NCI-H2081 (cell line): ENCODE results near the gene CHRNB2.

Experiments
- DNase-seq, 2 experiments: peaks; one replicate each; lab custom pipeline; 2025; lab: John Stamatoyannopoulos, UW

CHRNB2 gene

DNA sequence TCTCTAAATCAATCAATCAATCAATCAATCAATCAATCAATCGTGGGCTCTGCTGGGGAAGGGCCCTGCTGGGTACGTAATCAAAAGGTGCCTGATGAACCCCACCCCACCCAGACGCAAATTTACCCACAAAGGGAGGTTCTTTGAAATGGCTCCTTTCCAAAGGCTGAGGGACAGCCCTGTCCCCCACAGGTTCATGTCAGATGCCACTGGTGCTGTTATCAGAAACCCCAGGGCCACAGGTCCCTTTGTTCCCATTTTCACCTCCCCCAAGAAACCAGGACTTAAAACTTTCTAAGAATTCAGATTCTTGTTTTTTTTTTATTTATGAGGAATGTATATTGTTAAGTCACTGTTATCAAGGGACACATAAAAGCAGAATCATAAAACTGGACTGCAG lies 14.2 kb downstream of the CHRNB2 start:
- DNase-seq, result no peak

DNA sequence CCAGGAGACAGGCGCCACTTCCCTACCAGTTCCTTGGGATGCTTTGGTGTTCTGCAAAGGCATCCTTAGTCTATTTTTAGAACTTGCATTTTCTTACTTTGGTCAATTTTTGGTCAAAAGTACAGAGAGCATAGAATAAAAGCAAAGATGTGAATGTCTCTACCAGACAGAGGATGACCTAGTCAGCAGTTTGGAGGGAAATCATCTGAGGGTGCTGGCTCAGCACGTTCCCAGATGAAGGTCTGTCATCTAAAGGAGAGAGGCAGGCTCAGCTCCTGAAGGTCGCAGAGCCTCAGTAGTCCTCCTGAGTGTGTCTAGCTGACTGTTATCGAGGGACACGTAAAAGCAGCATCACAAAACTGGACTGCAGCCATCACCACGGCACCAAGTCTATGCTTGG lies 15.3 kb downstream of the CHRNB2 start:
- no peak for DNase-seq

DNA sequence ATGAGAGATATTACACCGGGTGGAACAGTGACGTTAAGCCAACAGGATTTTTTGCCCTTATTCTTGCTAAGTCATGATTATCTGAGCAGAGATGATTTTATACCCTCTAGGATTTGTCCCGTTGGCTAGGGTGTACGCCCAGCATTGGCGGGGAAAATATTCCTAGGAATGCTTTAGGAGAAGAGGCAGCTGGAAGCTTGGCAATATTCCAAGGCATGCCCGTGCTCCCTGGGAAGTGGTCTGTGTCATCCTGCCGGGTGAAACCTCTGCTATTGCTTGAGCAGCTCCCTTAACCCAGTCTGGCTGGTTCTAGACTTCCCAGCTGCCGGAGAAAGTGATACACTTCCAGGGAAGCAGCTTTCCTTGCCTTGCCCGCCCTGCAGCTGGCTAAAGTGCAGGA lies 16.2 kb downstream of the CHRNB2 start:
- peak in 1 of 2 experiments; percentile 20 for DNase-seq

DNA sequence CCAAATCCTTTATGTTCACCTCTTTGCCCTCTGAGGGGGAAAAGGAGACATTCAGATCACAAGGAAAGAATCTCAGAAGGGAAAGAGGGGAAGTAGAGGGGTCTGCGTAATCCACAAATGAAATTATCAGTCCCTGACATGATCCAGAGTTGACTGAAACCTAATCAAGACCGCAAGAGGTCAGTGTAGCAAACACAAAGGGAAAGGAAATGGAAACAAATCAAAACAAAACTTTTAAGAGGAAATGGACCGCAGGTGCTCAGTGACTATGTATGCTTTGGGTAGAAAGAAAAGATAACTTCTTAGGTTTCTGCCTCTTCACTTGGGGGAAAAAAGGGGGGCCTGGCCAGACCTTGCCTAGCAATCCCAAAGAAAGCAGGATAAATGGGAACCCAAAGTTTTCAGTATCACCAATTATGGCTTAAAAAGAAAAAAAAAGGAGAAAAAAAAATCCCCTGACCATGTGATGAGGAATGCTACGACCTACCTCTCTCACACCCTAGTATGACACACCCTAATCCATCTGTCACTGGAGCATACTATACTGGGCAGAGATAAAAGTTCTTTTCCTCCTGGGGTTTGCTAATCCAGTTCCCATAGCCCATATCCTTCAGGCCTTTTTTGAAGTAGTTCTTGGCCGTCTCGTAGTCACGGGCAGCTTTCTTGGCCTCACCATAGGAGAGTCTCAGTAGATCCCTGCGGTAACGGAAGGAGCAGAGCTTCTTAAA lies 16.9 kb downstream of the CHRNB2 start:
- no peak for DNase-seq

DNA sequence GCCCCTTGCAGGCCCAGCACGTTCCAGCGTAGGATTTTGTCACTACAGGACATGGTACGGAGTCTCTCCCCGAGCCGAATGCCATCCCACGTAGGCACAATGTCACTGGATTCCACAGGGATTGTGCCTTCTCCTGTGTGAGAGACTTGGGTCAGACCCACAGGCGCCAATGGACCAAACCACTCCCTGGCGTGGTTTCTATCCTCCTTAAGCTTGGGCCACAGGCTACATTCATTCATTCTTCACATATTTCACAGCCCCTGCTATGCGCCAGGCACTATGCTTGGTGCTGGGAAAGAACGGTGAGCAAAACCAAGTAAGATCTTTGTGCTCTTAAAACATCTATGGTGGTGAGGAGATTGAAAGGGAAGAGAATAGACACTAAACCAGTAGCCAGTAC lies 18.7 kb downstream of the CHRNB2 start:
- DNase-seq, result no peak

DNA sequence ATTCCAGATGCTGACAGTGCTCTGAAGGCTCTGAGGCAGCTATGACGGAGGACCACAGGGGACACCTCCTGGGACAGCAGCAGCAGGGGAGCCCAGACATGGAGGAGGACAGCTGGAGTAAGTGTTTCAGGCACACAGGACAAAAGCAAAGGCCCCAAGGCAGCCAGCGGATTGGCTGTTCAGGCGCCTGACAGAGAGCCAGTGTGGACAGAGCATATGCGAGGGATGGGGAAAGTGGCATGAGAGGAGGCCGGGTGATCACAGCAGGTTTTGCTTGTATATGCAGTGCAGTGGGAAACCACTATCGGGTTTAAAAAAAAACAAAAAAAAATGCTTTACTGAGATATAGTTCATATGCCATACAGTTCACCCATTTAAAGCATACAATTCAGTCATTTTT lies 19.1 kb downstream of the CHRNB2 start:
- DNase-seq, result no peak

DNA sequence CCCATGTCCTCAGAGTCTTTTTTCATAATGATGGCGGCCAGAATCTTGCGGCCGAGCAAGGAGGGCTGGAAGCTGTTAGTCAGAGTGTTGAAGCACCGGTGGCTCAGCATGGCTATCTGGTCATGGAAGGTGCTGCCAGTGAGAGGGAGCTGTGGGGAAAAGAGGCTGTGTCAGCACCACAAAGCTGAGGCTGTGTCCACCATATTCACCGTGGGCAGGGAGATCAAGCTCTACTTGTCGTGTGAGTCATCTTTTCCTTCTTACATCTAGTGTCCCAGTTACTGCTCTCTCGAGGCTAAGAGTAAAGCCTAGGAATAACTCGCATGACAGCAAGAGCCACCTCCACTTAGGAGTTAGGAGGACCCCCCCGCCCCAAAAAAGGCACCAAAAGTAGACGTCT lies 22.2 kb downstream of the CHRNB2 start:
- DNase-seq, result no peak

DNA sequence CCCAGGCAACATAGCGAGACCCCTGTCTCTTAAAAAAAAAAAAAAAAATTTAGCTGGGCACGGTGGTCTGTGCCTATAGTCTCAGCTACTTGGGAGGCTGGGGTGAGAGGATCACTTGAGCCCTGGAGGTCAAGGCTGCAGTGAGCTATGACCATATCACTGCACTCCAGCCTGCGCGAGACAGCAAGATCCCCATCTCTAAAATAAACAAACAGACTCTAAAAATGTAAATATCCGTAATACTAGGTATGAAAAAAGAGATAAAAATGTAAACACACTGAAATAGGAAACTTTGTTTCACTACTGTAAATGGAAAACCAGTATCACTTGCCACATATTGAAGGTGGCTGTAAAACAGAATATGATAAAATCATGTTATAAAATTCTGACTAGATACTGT lies 23.2 kb downstream of the CHRNB2 start:
- DNase-seq, result no peak

DNA sequence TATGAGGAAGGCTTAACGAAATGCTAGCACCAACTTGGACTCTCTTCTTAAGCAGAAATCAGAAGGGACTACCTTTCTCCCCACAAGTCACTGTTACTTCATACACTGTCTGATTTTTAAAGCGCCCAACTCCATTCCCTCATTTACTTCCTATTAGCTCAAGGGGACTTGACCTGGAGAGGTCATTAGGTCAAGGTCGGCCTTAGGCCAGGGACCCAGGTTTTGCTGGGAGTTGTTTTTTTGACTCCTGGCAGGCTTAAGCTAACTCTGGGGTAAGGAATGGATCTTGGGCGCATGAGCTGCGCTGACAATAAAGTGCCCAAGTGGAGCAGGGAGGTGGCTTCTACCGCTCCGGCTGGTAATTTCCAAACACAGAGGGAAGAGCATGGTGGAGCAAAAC lies 23.6 kb downstream of the CHRNB2 start:
- no peak for DNase-seq

DNA sequence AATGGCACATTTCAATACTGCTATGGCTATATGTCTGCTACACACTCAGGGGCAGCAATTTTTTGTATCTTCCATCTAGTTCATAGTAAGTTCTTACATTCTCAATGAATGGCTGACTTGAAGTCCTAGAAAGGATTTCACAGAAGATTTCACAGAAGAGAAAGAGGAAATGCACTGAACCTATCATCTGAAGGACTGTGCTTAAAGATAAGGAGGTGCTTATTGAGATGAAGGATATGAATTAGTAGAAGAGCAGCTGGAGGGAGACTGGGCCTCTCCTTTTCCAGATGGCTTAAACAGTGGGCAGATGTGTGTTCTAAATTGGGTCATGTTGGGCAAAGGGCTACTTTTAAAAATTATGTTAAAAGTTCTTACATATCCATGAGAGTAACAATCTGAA lies 25.8 kb downstream of the CHRNB2 start:
- no peak for DNase-seq

DNA sequence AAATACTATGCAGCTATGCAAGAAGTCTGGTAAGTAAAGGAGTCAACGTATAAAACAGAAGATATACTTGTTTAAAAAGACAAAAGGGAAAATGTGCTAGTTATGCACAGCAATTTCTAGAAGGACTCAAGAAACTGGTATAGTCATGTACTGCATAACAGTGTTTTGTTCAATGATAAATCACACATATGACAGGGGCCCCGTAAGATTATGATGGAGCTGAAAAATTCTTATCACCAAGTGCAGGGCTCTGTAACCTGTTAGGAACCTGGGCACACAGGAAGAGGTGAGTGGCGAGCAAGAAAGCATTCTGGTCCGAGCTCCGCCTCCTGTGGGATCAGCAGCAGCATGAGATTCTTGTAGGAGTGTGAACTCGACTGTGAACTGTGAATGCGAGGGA lies 27.2 kb downstream of the CHRNB2 start:
- DNase-seq, result no peak

DNA sequence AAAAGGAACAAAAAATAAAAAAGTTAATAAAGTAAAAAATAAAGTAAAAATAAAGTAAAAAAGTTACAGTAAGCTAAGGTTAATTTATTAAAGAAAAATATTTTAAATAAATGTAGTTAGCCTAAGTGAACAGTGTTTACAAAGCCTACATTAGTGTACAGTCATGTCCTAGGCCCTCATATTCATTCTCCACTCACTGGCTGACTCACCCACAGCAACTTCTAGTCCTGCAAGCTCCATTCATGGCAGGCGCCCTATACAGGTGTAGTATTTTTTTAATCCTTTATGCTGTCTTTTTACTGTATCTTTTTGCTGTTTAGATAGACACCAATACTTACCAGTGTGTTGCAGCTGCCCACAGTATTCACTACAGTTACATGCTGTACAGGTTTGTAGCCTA lies 28.0 kb downstream of the CHRNB2 start:
- no peak for DNase-seq

DNA sequence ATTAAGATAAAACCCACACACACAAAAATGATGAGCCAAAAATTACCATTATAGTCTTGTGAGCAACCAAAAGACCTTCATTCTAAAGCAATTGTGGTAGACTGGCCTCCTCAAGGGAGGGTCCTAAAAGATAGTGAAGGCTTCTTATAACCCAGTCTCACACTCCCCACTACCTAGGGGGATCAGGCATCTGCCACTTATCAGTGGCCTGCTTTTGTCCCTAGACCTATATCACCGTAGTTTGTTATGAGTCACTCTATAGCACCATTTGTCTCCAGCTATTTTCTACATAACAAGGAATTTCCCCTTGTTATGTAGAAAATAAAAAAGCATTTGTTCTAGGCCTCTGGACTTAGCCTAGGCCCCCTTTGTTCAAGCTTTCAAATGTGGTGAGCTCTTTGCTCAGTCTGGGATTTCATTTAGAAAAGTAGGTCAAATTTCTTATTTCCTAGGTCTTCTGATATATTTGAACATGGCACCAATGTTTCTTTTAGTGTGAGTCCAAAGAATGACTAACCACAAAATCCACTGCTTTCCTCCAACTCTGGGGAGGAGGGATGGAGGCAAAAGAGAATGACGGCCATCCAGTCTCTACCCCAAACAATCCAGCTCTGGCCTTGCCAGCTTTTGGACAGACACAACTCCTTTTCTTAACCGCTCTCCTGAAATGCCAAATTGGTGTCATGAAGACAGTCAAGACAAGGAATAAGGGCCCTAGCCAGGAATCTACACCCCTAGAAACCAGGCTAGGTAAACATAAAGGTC lies 31.5 kb downstream of the CHRNB2 start:
- no peak for DNase-seq

DNA sequence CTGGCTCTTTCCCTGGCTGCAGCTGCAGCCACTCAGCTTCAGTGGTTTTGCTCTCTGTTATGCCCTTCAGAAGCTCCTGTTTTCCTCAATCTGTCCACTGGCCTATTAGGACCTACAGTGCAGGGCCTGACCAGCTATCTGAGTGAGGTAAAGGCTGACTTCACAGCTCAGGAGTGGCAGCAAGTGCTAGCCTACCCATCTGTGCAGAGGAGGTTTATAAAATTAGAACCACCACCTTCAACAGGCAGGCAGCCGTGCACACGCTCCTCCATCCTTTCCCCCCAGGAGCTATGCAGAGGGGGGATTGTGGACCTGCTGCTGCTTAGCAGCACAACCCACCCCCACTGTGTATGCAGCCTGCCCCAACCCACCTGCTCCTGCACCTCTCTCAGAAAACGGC lies 32.1 kb downstream of the CHRNB2 start:
- DNase-seq, result no peak

DNA sequence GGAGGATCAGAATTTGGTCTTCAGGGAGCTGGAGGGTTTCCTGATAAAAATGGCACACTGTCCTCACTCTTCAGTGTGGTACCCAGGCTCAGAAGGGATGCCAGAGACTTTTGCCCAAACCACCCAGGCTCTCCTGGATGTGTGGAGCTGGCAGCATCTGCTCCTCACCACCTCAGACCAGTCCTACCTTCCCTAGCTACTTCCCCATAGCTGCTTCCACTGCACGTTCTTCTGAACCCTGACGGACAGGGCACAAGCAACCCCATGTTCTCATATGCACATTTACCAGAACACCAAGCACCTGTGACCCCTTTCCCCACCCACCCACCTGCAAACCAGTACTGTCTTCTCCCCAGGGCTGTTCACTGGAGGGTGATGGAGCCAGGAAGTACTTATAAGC lies 35.7 kb downstream of the CHRNB2 start:
- DNase-seq, result no peak

DNA sequence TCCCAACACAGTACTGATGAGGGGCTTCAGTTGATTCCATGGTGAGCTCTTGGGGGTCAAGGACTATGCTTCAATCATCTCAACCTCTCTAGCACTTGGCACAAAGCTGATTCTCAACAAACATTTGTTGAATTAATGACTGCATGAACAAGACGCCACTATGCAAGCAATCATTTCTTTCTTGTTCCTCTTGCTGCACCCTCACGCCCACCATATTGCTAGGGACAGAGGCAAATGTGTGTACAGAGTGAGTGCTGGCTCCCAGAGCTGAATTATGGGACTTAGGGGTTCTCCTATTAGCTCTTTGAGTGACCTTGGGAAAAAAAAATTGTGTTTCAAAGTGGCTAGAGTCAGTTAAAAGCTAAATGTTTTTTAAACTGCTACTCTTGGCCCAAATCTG lies 38.0 kb downstream of the CHRNB2 start:
- DNase-seq, result no peak

DNA sequence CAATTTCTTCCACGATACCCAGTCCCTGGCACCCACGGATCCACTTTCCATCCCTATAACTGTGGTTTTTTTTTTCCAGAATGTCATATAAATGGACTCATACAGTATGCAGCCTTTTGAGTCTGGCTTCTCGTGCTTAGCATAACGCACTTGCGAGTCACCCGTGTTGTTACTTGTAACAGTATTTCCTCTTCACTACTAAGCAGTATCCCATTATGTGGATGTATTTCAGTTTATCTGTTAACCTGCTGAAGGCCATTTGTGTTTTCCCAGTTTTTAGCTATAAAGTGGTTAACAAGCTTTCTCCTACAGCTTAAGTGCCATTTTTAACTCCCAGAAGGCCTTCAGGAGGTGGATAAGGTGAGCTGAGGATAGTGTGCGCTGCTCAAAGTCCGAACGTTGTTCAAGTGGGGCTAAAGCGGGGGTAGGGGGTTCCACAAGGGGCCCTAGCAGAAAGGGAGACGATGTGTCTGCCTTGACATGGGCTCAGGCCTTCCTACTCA lies 39.6 kb downstream of the CHRNB2 start:
- peak in 1 of 2 experiments; percentile 49 for DNase-seq

DNA sequence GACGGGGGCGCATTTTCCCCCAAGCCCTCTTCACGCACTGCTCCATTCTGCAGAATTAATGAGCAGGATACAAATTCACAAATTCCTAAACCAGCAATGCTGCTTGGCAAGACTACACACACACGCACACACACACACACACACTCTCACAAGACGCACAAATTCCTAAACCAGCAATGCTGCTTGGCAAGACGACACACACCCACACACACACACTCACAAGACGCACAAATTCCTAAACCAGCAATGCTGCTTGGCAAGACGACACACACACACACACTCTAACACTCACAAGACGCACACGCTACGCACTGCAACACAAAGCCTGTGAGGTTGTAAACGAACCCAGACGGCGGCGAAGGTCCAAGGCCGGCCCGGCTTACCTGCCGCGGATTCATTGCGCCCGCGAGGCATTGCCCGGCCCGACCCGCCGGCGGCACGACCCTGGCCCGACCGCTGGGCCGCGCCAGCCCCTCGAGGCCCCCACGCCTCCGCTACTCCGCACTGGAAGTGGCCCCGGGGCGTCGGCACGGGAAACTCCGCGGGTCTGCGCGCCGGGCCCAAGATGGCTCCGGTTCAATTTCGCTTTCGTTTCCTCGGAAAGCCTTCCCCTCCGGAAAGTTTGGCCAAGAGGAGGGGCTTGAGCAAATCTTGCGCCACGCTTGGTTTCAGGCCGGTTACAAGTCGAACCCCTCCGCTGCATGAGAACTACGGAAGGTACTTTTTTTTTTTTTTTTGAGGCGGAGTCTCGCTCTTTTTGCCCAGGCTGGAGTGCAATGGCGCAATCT lies 40.2 kb downstream of the CHRNB2 start, which contains the start of gene ADAR:
Gene ADAR (minus strand): TSS at position 578 of the 788 bp plus-strand sequence. CDS start 180 bp downstream, at position 398.
- DNase-seq, result peak; percentile 64 to 84

DNA sequence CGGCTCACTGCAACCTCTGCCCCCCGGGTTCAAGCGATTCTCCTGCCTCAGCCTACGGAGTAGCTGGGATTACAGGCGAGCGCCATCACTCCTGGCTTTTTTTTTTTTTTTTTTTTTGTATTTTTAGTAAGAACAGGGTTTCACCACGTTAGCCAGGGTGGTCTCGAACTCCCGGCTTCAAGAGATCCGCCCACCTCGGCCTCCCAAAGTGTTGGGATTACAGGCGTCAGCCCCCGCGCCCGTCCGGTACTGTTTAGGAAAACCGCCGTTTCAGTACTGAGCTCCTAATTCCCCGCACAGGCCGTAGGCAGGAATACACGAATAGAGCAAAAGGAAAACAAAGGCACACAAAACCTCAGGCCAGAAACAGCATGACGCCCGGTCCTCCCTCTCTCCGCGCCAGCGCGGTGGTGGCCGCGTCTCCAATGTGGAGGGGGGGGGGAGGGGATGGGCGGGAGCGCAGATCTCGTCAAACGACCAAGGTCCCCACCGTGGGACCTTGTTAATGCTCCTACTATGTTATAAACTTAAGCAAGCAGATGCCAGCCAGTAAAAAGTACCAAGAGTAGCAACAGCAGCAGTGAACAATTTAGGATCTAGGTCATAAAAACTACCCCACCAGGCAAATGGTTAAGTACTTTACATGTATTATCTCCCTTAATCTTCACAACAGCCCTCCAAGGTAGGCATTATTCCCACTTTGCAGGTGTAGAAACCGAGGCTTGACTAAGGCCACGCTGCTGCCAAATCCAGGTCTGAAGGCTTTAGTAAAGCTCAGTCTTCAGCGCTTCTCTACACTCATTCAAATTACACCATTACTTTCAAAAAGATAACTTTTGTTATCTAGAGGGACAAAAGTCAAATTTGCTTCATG lies 41.1 kb downstream of the CHRNB2 start:
- DNase-seq, result peak; percentile 84 to 90

DNA sequence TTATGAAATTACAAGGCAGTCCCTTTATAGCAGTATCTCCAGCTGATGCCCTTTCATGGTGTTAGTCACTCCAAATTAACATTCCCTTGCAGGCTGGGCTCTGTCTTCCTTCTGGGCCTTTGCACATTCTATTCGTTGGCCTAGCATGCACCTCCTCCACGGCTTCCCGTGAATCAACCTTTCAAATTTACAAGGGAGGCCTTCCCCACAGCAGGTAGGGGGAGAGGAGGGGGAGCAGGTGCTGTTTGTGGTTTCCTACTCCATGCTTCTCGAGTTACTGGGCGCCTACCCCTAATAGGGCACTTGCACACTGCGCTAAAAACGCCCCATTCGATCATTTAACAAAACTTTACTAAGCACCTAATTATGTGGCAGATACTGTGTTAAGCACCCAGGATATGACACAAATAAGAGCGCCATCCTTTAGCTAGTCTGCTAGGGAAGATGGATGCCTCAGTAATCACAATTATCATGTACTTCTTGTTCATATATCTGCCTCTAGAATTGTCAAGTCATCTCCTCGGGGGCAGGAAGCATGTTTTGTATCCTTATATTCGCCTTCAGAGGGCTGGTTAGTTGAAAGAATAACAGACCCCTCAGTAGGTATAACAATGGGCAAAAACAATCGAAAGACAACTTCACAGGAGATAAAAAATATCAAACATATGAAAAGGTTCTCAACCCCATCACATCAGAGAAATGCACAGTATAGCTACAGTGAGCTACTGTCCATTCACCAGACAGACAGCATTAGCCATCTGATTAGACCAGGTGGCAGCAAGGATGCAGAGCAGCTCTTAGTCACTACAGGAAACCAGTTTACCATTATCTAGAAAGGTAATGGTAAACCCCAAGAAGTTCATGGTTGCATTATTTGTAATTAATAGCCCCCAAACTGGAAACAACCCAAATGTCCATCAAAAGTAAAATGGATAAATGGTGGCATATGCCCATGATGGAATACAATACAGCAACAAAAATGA lies 42.1 kb downstream of the CHRNB2 start:
- peak; percentile 37 to 71 for DNase-seq
